ENCODE results near the gene PCLO.

DNA sequence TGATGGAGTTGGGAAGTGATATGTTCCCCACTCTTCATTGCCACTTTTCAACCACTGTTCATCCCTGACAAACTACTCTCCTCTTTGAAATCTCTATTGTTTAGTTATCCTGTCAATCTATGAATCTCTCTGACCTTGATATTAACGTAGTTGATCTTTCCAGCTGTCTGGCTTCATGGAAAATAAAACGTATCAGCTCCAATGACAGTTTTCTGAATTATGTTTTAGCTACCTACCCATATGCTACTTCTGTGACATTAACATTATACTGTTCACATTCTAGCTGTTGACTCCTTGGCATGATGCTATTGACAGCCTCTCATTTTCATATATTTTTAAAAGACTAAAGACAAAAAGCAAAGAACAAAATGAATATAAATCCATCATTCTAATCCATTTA, 53.3 kb downstream of the PCLO start:
- no peak for TF ChIP-seq POLR2AphosphoS5 (IDR thresholded peaks at IDR 0.05)
- TF ChIP-seq, protein P1, sequence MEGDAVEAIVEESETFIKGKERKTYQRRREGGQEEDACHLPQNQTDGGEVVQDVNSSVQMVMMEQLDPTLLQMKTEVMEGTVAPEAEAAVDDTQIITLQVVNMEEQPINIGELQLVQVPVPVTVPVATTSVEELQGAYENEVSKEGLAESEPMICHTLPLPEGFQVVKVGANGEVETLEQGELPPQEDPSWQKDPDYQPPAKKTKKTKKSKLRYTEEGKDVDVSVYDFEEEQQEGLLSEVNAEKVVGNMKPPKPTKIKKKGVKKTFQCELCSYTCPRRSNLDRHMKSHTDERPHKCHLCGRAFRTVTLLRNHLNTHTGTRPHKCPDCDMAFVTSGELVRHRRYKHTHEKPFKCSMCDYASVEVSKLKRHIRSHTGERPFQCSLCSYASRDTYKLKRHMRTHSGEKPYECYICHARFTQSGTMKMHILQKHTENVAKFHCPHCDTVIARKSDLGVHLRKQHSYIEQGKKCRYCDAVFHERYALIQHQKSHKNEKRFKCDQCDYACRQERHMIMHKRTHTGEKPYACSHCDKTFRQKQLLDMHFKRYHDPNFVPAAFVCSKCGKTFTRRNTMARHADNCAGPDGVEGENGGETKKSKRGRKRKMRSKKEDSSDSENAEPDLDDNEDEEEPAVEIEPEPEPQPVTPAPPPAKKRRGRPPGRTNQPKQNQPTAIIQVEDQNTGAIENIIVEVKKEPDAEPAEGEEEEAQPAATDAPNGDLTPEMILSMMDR (IDR thresholded peaks at IDR 0.05), result no peak
